Stimulated activated naive CD4-positive, alpha-beta T cell (primary cell): ENCODE results near the gene GNL3.
A peak's percentile ranks its signal among the peaks of the same experiment; 100 is the strongest.

ENCODE experiments used
- DNase-seq, 6 experiments: peaks; one replicate each; lab custom pipeline; 2025; lab: John Stamatoyannopoulos, UW

GNL3 gene

DNA sequence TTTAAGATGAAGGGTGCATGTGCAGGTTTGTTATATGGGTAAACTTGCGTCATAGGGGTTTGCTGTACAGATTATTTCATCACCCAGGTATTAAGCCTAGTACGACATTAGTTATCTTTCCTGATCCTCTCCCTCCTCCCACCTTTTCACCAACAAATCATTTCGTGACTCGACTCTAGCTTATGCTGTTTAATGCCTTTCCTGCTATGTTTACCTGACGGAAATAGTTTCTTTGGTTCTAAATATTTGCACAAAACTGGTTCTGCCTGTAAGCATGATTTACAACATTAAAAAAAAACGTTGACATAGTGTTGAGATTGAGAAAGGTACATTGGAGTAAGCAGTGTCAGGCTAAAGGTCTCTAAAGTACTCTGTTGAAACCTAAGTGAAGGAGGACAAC, 2.4 kb downstream of the GNL3 start:
- DNase-seq, result no peak

DNA sequence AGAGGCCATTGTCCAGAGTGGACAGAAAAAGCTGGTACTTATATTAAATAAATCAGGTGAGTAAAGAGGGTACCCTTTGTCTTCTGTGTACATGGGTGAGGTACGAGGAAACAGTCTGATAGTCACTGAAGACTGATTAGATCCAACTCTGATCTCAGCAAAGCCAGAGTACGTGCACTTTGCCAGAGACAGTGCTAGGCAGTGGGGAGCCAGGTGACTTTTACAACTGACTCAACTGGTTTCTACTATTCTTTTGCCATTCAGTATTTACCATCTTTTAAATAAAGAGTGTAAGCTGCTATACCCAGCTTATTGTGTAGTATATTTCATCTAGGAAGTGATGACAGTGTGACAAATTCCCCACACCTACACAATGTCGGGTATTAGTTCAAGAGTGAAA, 3.3 kb downstream of the GNL3 start:
- no peak for DNase-seq

DNA sequence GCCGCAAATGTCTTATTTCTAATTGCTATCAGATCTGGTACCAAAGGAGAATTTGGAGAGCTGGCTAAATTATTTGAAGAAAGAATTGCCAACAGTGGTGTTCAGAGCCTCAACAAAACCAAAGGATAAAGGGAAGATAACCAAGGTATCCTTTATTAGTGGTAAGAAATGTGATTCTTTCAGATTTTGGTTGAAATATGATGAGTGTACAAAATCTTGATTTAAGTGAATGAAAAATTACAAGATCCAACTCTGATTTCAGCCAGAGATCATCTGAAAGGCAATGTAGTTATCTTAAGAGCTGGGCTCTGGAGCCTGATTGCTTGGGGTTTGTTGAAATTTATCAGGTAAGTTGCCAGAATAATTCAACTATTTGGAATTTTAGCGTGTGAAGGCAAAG, 4.7 kb downstream of the GNL3 start:
- no peak for DNase-seq

DNA sequence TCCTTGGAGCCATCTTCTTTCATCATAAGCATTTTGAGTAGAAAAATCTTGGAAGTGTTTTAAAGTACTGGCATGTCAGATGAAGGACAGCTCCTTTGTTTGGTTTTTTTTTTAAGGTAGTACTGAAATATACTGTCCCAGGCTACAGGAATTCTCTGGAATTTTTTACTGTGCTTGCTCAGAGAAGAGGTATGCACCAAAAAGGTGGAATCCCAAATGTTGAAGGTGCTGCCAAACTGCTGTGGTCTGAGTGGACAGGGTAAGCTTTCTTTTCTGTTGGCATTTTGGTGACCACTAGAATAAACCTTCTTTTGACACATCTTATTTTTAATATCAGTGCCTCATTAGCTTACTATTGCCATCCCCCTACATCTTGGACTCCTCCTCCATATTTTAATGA, 7.2 kb downstream of the GNL3 start:
- no peak for DNase-seq

DNA sequence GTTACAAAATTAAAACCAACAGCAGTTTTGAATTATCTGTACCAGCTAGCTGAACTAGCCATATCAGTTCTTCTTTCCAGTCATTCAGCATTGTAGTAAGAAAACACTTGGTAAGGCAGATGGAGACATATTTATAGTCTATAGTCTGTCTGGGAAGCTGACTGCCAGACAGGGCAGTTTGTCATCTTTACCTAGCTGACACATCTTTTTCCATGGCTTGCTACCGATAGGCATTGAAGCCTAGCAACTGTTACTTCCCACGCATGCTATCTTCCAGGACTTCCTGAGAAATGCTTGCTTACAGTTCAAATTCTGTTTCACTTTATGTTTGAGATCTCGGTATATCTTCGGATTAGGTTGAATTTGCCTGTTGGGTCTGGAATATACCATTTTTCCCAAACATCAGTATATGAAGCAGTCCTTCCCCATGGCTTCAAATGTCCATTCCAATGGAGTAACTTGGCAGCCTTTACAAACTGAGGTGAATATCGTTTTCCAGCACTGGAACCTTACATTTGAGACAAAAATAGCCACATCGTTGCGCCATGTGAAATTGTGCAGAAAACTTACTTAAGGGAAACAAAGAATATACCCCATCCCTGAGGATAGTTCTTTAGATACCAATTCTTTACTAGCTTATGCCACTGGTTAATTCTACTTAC, 8.8 kb downstream of the GNL3 start:
- DNase-seq, result no peak

DNA sequence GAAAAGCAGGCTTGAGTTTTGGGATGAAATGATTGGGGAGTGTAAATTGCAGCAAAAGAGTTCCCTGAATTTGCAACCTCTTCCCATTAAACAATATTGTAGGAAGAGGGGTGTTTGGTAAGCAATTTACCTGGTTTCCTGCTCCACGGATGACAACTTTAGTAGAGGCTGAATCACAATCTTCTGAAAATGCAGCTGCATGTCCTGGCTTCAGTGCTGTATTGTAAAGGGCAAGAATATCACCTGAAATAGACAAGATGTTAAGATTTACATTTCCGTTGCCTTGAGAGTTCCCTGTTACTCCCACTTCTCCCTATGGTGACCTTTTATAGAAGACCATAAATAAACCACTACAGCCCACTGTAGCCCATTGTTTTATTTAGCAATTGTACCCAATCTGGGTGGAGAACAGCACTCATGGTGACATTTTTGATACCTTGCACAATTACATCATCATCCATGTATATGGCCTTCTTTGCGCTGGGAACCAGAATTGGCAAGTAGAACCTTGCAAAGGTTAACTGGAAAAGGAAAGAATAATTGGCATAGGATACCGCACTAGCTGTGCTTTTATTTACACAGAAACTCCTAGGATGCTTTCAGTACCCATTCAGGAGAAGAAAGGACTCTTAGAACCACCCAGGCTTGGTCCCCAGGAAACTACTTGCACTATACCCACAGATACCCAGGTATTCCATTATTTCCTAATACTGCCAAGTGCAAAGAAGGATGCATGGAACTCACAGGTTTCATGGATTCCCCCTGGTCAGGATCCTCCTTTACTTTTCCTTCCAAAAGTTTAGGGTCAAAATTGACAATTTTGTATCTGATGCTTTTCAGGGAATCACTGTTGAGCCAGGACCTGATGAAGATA, 10.2 kb downstream of the GNL3 start:
- no peak for DNase-seq

DNA sequence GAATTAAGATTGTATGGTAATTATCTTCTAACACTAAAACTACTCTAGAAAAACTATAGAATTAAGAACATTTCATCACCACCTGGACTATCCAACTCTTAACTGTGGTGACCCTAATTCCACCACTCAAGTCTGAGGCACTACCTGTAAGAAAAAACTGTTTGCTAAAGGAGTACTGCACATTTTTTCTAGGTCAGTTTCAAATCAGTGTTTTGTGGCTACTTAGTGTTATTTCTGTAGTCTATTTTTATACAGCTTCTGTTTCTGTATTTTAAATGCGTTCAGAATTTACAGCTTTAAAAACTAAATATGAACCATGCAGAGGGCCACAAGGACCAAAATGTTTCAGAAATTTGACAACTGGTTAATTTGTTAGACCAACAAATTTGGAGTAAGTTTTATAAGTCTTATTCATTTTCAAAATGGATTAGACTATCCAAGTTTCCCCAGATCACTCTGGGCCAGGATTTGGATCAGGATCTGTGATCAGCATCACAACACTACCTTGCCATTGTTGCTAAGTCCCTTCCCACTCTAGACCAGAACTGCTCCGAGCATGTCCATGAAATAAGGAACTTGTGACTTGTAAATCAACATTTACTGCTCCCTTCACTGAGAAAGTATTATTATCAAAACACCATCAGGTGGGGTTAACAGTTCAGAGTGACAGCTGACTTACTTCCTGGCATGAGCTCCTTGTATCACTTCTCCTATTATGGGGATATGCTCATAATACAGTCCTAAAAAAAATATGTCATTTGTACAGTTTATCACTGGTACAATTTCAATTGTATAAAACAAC, 11.2 kb downstream of the GNL3 start:
- no peak for DNase-seq

DNA sequence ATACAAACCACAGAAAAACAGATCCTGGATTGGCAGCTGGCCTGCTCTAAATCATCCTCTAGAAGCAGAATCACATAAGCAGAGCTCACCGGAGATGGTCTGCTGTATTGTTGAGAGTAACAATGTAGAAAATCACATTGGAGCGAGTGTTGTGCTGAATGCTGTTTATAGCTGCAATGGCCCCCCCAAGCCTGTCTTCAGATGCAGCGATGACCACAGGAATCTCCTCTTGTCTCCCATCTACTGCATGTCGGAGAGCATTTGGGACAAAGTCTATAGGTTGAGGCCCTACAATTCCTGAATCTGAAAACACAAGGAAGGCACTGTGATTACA, 11.8 kb downstream of the GNL3 start:
- DNase-seq, result no peak

DNA sequence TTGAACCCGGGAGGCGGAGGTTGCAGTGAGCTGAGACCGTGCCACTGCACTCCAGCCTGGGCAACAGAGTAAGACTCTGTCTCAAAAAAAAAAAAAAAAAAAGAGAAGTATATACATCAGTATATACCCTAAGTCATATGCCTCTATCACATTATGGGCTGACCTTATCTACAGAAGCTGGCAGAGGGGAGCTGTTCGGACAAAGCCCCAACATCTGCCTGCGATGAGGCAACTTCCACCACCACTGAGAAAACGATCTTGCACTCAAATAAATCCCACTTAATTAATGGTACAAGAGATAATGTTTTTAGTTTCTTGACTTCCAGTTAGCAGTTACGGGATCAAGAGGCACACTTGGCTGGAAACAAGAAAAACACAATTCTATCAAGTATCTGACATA, 17.5 kb downstream of the GNL3 start:
- DNase-seq, result no peak

DNA sequence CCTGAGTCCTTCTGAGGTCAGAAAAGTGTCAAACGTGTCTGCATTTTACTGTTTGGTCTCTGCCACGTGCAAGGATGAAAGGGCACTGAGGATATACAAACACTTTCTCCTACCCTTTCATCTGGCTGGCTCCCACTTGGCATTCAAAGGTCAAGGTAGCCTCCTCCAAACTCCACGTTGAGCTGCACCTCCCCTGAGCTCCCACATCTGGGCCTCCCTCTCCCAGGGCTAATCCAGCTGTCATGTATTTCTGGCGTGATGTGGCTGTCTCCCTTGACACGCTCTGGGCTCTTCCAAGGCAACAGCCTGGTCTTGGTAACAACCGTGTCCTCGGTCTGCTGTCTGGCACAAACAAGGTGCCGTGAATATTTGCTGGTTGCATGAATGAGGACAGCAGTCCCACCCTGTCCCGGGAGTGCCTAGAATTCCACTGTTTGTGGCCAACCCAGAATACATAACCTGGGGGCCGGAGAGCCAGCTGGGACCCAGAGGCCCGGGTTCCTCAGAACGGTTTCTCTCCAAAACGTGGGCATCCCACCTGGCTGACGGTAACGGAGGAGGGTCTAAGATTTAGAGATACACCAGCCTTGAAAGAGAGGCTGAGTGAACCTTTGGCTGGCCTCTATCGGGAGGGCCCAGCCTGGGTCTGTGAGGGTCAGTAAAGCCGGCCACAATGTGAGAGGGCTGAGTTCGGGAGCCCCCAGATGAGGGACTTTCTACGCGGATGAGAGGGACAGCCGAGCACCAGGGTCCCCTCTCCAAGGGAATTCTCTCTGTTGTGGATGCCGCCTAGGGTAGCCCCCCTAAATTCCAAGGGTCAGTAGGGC, 19.0 kb downstream of the GNL3 start:
- DNase-seq, result no peak

DNA sequence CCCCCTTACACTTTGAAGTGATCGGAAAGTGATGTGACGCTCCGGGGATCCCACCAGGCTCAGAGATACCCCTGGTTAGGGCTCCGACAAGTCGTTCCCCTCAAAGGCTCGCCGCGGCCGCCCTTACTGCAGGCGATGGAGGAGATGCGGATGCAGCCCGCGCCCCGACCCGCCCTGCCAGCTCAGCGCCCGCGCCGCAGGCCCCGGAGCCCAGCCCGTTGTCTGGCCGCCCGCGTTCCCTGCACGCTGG, 19.5 kb downstream of the GNL3 start:
- DNase-seq, result no peak

DNA sequence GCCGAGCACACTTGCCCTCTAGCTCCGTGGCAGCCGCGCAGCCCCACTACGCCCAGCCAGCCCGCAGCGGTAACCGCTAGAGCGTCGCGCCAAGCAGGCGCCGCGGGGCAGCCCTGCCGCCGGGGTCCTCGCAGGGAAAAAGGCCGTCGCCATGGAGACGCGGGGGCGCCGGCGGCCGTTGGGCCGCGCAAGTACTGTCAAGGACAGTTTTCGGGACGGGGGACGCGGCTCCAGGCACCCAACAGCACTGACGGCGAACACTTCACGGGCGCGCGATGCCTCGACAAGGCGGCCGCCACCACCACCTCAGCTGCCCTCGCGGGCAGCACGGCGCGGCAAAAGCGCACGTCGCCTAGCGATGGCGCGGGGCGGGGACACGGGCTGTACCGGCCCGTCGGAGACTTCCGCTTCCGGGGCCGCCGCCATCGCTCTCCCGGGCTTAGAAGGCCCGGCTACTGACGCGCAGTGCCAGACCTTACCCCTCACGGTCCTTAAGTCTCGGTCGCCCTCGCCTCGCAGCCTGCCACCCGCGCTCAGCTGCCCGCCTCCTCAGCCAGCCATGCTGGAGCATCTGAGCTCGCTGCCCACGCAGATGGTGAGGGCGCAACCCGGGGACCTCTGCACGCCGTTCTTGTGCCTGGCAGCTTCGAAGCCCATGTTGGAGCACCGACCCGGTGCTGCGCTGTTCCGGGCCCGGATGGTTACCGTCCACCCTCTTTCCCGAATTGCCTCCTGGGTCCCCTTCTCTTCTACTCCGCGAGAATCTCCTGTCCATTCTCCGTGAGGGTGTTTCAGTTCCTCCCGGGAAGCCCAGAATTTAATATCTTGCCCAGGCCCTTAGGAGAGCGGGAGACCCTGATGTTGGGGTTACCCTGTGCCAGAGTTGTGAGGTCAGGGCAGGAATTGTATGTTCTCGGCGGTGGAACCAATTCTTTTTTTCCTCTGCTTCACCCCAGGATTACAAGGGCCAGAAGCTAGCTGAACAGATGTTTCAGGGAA, 20.2 kb downstream of the GNL3 start, which contains the start of the genes GLT8D1 and SPCS1:
Gene GLT8D1 (minus strand): TSS at position 104 of the 999 bp plus-strand sequence. CDS start 5,331 bp downstream, outside the sequence.
Gene SPCS1 (plus strand): TSS at position 419 of the 999 bp plus-strand sequence. CDS start 141 bp downstream, at position 560.
- DNase-seq, result peak; percentile 76 to 98 (median 90)

DNA sequence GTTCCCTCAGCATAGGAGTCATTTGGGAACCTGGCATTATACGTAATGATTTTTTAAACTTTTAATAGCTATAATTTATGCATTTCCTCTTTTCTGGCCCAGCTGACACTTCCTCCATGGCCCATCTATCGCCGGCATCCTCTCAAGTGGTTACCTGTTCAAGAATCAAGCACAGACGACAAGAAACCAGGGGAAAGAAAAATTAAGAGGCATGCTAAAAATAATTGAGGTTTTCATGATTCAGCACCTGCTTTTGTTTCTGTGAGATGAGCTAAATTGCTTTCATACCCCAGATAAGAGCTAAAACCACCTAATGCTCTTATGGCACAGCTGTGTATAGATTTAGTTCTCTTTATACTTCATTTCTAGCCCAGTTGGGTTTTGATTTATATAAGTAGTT, 21.8 kb downstream of the GNL3 start:
- DNase-seq, result no peak

DNA sequence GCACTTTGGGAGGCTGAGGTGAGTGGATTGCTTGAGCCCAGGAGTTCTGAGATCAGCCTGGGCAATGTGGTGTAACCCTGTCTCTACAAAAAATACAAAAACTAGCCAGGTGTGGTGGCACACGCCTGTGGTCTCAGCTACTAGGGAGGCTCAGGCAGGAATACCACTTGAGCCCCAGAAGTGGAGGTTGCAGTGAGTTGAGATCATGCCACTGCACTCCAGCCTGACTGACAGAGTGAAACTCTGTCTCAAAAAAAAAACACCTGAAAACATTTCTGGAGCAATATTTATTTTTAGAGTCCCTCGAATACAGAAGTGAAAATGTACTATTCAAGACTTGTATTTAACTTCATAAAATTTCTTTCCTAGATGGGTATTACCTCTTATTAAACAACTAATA, 24.7 kb downstream of the GNL3 start:
- DNase-seq, result no peak

DNA sequence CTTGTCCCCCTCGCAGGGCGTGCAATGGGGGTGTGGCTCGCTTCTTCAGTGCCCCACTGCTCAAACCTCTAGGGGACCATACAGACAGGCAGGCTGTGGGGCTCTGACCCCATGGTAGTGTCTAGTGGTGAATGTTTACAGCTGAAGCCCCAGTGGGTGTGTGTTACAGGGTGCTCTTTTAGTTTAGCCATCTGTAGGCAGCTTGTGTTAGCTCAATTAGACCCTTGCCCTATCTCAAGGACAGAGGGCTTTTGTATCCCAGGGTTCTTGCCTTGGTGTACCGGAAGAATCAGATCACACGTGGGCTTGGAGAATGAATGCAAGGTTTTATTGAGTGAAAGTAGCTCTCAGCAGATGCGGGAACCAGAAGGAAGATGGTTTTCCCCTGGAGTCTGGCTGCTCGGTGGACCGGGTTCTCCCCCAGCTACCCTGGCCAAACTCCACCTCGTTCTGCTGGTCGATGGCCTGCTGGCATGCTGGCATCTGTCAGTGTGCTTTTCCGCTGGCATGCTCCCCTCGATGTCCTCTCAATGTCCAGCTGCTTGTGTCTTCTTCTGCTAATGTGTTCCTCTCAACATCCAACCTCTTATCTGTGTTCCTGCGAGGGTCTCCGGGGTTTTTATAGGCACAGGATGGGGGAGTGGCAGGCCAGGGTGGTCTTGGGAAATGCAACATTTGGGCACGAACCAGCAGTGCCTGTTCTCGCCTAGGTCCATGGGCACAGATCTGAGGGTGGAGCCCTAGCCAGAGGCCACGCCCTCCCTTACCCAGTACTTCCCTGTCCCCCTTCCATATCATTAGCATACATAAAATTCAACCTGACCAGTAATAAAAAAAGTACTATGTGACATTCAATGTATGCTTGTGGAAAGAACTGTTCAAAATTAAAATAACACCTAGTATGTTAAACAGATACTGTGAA, 26.7 kb downstream of the GNL3 start:
- no peak for DNase-seq

DNA sequence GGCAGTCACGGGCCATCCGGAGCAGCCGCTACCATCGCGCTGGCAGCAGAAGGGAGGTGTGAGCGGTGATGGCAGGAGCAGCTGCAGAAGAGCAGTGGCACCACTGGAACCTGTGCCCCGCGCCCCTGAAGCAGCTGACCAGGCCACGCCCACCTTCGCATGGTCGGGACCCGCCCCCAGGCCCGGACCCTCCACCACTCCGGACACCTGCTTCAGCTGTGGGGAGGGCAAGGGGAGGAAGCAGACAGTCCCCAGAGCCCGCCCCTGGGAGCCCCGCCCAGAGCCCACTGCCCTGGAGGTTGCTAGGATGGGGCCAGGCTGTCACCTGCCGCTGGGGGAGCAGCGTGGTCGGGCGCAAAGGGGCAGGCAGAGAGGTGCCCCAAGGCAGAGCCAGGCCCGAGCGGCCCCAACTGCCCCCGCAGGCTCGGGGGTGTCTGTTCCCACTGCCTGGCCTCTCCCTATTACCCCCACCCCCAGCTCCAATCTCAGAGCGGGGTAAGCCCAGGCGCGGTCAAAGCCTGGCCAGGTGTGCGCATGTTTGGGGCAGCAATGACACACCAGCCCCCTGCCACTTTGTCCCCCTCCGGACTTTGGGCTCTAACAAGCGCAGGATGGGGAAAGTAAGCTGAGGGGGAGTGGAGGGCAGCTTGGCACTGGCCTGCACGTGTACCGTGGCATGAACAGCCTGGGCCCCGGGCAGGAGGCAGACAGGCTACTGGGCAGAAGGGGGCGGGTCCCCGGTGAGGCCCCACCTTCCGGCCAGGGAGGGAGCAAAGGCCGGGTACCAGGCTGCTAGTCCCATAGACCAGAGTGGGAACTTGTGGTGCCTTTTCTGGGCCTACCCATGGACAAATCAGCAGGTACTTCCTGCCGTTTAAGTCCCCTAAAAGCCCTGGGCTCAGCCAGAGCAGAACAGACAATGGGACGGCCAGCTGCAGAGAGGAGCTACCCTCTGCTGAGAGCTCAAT, 28.8 kb downstream of the GNL3 start:
- no peak for DNase-seq

DNA sequence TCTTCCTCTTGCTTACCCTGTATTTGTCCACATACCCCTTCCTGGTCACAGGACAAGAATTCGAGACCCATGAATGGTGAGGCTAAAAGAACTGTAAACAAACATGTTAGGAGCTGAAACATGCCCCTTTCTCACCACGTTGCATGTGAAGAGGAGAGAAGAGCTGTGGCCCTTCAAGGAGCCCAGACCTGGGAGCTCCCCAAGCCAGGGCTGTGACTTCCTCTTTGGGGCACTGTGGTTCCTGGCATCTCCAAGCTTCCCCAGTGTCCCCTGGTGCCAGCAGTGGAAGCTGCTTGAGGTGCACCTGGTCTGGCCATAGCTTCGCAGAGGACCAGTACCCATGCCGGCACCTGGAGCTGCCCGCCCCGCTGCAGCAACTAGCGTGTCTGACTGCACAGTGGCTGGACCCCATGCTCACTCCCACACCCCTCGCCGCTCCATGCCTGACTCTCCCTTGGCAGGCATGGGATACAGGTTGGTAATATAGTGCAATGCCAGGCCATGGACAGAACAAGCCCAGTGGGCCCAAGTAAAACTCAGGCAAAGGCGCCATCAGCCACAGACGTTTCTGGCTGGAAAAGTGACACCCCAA, 30.0 kb downstream of the GNL3 start:
- no peak for DNase-seq

DNA sequence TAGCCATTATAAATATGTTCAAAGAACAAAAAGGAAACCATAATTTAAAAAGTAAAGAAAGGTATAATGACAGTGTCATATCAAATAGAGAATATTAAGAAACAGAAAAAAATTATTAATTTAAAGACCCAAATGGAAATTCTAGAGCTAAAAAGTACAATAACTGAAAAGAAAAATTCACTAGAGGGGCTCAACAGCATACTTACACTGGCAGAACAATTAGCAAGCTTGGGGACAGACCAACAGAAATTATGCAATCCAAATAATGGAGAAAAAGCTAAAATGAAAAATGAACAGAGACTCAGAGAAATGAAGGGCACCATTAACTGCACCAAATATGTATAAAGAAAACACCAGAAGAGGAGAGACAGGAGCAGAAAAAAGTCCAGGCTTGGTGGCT, 33.8 kb downstream of the GNL3 start:
- DNase-seq, result no peak
